CD4-positive, alpha-beta T cell treated with Interleukin-6 at 100 ng/mL for 8 hours (primary cell): ENCODE data around the gene MTA3.
"Not testable (repeated sequence)": the region's sequence is repeated elsewhere in the genome, so short reads cannot be mapped to it uniquely, and the experiment has no call there.

Source experiments
- DNase-seq: peaks from one replicate; pipeline ENCODE4 v3.0.0-alpha.2; 2020; ENCODE audit warnings: mixed read lengths, low spot score

The MTA3 gene

DNA sequence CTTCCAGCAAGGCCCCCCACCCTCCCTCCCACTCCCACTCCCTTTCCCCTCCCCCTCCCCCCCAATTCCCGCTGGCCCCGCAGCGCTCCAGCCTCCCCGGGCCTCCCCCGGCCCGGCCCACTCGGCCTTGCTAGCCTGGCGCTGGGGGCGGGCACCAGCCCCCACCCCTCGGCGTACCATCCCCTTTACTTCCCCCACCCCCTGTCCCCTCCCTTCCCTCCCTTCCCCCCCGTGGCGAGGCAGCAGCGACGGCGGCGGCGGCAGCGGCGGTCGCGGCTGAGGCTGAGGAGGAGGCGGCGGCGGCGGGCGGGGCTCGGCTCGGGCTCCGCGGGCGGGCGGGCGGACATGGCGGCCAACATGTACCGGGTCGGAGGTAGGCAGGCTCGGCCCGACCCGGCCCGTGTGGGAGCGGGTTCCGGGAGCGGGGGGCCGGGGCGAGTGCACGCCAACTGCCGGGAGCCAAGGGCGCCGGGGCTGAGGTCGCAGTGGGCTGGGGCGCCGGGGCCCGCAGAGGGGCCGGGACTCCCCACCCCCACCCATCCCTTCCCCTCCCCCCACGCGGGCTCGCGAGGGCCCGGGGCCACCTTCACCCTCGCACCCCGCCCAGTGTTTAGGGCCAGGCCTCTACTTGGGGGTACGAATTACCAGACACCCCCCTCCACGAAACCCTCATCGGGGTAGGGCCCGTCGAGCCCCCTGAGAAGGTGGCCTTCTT lies at the start of gene MTA3:
MTA3 (plus strand) TSS at position 232 of the 715 bp plus-strand sequence; CDS start at position 346, 114 bp downstream.
- DNase-seq, result peak; percentile 62

GRCh38 chr2:42519624-42520023 lies 48.8 kb upstream of the MTA3 start:
- no peak for DNase-seq

- no peak for DNase-seq
Observed at GRCh38 chr2:42522035-42522434, 46.4 kb upstream of the MTA3 start.

GRCh38 chr2:42523341-42523740 lies 45.1 kb upstream of the MTA3 start:
- peak; percentile 17 for DNase-seq

- no peak for DNase-seq
Observed at GRCh38 chr2:42532397-42532796, 36.0 kb upstream of the MTA3 start.

DNA sequence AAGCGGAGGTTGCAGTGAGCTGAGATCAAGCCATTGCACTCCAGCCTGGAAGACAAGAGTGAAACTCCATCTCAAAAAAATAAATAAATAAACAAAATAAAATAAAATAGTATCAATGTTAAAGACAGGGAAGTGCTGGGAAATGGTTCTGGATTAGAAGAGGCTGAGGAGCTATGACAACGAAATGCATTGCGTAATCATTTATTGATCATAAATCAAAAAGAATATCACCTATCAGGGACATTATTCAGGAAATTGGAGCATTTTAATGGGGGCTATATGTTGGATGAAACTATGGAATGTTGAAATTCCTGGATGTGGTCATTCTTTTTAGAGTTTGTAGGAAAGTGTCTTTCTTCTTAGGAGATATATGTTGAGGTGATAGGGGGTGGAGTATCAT lies 30.9 kb upstream of the MTA3 start:
- DNase-seq, result no peak

DNA sequence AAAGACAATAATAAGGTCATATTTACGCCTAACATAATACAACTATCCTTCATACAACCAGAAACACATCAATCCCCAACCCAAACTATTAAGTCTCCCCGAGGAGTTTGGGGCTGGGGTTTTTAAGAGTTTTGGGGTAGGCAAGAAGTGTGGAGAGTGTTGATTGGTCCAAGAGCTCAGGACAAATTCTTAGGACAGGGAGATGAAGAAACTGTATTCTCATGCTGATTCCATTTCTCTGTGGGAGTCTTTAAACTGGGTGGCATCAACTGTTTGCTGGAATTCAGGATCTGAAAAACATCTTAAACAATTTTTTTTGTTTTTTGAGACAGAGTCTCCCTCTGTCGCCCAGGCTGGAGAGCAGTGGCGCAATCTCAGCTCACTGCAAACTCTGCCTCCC lies 25.6 kb upstream of the MTA3 start:
- no peak for DNase-seq

GRCh38 chr2:42545023-42545721 lies 23.3 kb upstream of the MTA3 start:
- no peak for DNase-seq

DNA sequence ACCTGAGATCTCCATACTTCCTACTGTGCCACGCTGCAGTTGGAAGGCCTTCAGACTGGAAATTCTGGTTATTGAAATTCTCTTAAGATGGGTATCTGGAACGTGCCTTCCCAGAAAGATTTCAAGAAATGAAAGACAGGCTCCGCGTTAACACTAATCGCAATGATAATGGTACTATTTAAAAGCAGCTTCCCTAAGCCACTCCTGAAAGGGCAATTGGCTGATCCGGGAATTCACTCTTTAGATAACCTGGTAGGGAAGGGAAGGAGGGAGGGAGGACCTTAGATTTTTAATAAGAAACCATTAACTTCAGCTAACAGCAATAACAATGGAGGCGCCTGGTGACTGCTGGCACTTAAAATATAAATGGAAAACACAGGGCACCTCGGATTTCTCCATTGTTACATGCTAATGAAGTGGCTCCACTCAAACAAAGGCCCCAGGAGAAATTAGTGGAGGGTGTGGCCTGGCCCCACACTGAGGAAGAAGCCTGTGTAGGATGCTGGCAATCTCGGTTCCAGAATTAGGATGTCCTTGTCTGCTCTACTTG lies 22.5 kb upstream of the MTA3 start:
- DNase-seq, result no peak

DNA sequence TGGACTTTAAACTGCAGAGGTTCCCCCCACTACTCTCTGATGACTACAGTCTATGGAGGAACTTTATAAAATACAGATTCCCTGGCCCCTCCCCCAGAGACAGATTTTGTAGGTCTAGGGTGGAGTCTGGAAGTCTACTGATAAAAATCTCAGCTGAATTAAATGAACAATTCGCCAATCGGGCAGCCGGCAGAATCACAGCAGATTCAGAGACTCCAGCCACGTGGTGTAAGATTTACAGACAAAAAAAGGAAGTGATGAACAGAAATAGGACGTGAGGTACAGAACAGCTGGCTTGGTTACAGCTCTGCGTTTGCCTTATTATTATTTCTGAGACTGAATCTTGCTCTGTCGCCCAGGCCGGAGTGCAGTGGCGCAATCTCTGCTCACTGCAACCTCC lies 21.4 kb upstream of the MTA3 start:
- DNase-seq, result no peak

DNA sequence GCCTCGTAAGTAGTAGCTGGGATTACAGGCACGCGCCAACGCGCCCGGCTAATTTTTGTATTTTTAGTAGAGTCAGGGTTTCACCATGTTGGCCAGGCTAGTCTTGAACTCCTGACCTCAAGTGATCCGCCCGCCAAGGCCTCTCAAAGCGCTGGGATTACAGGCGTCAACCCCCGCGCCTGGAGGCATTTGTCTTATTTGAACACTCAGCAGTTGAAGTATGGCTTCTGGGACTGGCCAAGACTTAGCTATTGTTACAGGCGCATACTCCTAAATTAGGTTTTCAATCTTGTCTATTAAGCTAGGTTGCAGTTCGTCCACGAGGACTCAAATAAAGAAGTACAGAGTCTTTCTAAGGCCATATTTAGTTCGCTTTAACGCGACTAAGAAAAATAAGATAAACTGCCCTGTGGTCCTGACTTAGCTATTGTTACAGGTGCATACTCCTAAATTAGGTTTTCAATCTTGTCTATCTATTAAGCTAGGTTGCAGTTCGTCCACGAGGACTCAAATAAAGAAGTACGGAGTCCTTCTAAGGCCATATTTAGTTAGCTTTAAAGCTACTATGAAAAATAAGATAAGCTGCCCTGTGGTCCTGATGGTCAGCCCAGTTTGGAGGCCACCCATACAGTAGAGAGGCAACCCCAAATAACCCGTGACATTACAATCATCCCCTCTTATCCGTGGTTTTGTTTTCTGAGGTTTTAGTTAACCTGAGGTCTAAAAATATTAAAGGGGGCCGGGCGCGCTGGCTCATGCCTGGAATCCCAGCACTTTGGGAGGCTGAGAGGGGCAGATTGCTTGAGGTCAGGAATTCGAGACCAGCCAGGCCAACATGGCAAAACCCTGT lies 20.8 kb upstream of the MTA3 start:
- no peak for DNase-seq

- DNase-seq, result no peak
Observed at GRCh38 chr2:42550870-42551269, 17.6 kb upstream of the MTA3 start.

- no peak for DNase-seq
Observed at GRCh38 chr2:42554392-42554791, 14.0 kb upstream of the MTA3 start.

DNA sequence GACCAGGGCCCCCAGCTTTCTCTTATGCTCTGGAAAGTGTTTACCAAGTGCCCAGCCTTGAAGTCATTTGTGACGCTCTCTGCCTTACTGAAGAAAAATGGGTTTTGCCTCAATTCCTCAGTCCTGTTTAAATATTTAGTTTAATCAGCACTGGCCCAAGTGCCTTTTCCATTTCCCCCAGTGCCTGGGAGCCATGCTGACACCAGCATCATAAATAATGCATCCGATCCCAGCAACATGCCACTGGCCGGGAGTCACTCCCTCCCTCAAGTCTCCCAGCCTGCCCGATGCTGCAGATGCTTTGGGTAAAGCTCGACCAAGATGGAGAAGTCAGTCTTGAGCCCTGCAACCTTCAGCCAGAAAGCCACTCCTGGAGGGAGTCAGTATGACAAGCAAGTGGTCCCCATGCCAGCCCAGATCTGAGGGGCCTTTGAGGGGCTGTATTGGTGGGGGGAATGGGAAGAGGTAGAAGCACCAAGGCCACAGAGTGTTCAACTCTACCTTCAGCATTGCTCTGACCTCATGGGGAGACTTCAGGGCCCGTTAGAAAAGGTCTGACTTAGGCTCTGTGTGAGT lies 12.0 kb upstream of the MTA3 start:
- no peak for DNase-seq

DNA sequence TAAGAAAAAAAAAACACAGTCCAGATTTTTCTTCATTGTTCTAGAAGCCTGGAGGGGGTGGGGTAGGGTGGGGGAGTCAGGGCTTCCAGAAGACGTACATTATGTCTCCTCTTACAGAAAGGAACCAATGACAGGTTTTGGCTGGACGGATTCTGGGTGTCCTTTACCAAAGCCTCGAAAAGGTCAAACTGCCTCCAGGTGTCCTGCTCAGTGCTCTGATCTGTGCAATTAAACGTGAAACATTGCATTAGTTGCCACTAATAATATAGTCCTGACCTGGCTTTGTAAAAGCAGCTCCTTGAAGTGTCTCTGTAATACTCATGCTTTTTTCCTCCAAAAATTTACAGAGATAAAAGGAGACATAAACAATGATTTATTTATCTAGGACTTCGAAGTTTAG lies 11.1 kb upstream of the MTA3 start:
- DNase-seq, result no peak

GRCh38 chr2:42558827-42559226 lies 9.6 kb upstream of the MTA3 start:
- no peak for DNase-seq

GRCh38 chr2:42560133-42560532 lies 8.3 kb upstream of the MTA3 start:
- DNase-seq, result not testable (repeated sequence)

GRCh38 chr2:42560899-42561298 lies 7.5 kb upstream of the MTA3 start:
- DNase-seq, result no peak

DNA sequence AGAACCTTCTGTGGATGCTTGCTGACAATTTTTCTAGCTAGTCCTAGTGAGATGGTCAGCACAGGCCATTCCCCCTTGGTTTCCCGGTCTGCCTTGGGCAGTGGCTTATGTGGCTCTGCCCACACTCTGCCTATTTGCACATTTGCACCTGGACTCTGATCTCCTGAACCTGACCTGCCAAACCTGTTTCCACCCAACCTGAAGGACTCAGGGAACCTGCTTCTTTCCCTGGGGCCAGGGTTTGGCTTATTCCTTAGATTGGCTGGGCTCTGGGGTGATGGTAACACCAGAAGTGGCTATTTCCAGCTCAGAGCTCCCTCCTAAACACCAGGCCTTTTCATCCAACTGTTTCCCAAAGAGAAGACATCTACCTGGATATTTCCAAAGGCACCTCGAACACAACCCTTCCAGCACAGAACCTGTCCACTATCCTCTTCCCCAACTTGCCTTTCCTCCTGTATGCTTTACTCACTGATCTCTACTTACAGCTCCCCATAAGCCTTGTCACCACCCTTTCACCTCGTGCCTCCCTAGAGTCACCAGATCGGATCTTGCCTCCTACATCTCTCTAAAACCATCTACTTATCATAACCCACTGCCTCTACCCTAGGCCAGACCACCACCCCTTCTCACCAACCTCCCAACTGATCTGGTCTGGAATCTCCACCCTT lies 5.8 kb upstream of the MTA3 start:
- DNase-seq, result no peak

GRCh38 chr2:42566025-42566424 lies 2.4 kb upstream of the MTA3 start:
- no peak for DNase-seq

DNA sequence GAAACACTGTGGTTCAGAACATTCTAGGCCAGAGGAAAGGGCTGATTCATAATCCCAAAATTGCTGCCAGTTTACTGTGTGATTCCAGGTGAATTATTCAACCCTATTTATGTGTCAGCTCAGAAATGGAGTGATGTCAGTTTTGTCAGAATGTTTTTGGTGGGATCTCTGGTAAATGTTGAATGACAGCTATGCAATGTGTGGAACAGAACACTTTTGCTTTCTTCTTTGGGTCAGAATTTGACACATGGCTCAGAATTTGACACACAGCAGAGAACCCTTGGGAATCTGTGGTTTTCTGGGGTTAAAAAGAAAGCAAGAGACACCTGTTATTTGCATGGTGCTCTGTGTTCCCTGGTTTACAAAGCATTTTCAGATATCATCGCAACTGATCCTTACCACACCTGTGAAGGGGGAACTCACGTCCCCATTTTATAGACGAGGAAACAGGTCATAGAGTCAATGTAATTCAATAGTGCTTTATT lies 1.6 kb upstream of the MTA3 start:
- DNase-seq, result no peak
